ENCODE data around the gene YY1AP1. TPM values are rescaled to one million over a fixed set of nuclear protein-coding genes. Genes with fewer than 3 reads are reported as not detected.
A peak's percentile ranks its signal among the peaks of the same experiment; 100 is the strongest.
"Not testable (repeated sequence)": the region's sequence is repeated elsewhere in the genome, so short reads cannot be mapped to it uniquely, and the experiment has no call there.

The YY1AP1 gene
- total RNA-seq, 3 donors from 2014 or later = 55.8 to 114 (median 56.7) TPM

DNA sequence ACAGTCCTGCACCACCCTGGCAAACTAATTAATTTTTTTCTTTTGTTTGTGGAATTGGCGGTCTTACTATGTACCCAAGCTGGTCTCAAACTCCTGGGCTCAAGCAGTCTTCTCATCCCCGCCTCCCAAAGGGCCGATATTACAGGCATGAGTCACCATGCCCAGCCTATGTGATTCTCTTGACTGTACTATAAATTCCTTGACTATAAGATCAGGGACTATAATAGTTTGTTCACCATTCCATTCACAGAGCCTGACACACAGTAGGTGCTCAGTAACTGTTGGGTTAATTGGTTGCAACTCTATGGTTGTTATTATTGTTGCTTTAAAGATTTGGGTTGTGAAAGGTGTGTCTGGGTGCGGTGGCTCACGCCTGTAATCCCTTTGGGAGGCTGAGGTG is 17.6 kb upstream of the YY1AP1 start:
- DNase-seq = no peak
- ATAC-seq = peak; percentile 83
- intact Hi-C loops (cut with DNase I, micrococcal nuclease) = no loop called here

DNA sequence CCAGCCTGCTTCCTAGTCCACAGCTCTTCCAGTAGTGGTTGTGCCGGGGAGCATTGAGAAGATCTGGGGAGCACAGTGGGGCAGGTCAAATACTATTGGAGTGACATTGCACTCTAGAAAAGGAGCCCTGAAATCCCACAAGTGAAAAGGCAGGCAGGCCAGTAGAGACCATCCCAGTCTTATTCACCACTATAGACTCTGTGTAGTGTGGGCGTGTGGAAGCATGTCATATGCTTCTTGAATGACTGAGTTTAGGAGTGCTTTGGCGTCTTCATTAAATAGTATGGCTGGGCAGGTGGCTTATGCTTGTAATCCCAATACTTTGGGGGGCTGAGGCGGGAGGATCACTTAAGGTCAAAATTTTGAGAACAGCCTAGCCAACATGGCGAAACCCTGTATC is 15.8 kb upstream of the YY1AP1 start:
- H3K4me1 ChIP-seq (ENCODE audit: low read depth); H3K4me3 ChIP-seq; H3K9me3 ChIP-seq; DNase-seq; intact Hi-C loops (cut with DNase I, micrococcal nuclease); H3K36me3 ChIP-seq (ENCODE audit: low read depth); ATAC-seq: not testable (repeated sequence)

More for the DNA sequence above, 17.6 kb upstream of the YY1AP1 start:
- H3K9me3 ChIP-seq = no peaks in the 10 kb centered on the region
- H3K36me3 ChIP-seq (ENCODE audit: low read depth) = no peaks in the 10 kb centered on the region
- peaks cover 3% of the 10 kb centered on the region for H3K4me1 ChIP-seq (ENCODE audit: low read depth)
- no peak for TF ChIP-seq CTCF (IDR thresholded peaks at IDR 0.05)
- no peak overlapping the region for H3K4me3 ChIP-seq

DNA sequence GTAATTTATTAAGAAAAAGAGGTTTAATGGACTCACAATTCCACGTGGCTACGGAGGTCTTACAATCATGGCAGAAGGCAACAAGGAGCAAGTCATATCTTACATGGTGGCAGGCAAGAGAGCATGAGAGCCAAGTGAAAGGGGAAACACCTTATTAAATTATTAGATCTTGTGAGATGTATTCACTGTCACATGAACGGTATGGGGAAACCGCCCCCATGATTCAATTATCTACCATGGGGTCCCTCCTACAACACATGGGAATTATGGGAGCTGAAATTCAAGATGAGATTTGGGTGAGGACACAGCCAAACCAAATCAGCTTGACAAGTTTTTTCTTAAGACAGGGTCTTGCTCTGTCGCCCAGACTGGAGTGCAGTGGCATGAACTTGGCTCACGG is 14.6 kb upstream of the YY1AP1 start:
- H3K36me3 ChIP-seq (ENCODE audit: low read depth) = no peaks in the 10 kb centered on the region
- DNase-seq (no peak), ATAC-seq (no peak)
- H3K4me1 ChIP-seq (ENCODE audit: low read depth) = peaks cover 3% of the 10 kb centered on the region
- intact Hi-C loops (cut with DNase I, micrococcal nuclease) = no loop called here
- TF ChIP-seq CTCF (IDR thresholded peaks at IDR 0.05) = no peak
- H3K4me3 ChIP-seq = no peak overlapping the region
- H3K9me3 ChIP-seq = no peaks in the 10 kb centered on the region

GRCh38 chr1:155701675-155702074 is 13.1 kb upstream of the YY1AP1 start:
- ATAC-seq; H3K36me3 ChIP-seq (ENCODE audit: low read depth); intact Hi-C loops (cut with DNase I, micrococcal nuclease); DNase-seq; H3K4me3 ChIP-seq; H3K4me1 ChIP-seq (ENCODE audit: low read depth); H3K9me3 ChIP-seq: not testable (repeated sequence)

GRCh38 chr1:155699062-155699461 is 10.5 kb upstream of the YY1AP1 start:
- H3K4me1 ChIP-seq (ENCODE audit: low read depth); H3K9me3 ChIP-seq; H3K4me3 ChIP-seq; intact Hi-C loops (cut with DNase I, micrococcal nuclease); DNase-seq; H3K36me3 ChIP-seq (ENCODE audit: low read depth); ATAC-seq: not testable (repeated sequence)

- Histone ChIP-seq H3K9me3 (no peaks in the 10 kb centered on the region), H3K4me1 (ENCODE audit: low read depth) (no peaks in the 10 kb centered on the region), H3K36me3 (ENCODE audit: low read depth) (no peaks in the 10 kb centered on the region), H3K4me3 (no peak overlapping the region)
- TF ChIP-seq CTCF (IDR thresholded peaks at IDR 0.05) = no peak
- ATAC-seq (no peak), DNase-seq (no peak)
- intact Hi-C loops (cut with DNase I, micrococcal nuclease) = no loop called here
Observed at GRCh38 chr1:155698382-155699038, 9.9 kb upstream of the YY1AP1 start.

DNA sequence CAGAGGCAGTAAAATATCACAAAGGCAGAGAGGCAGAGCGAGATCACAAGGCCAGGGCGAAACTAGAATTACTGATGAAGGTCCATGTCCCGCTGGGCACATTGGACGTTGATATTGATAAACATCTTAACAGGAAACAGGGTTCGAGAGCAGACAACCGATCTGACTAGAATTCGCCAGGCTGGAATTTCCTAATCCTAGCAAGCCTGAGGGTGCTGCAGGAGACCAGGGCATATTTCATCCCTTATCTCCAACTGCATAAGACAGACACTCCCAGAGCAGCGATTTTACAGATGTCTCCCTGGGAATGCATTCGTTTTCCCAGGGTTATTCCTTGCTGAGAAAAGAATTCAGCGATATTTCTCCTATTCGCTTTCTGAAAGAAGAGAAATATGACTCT is 9.0 kb upstream of the YY1AP1 start:
- intact Hi-C loops (cut with DNase I, micrococcal nuclease); DNase-seq; H3K4me1 ChIP-seq (ENCODE audit: low read depth); H3K4me3 ChIP-seq; ATAC-seq; H3K36me3 ChIP-seq (ENCODE audit: low read depth); H3K9me3 ChIP-seq: not testable (repeated sequence)

DNA sequence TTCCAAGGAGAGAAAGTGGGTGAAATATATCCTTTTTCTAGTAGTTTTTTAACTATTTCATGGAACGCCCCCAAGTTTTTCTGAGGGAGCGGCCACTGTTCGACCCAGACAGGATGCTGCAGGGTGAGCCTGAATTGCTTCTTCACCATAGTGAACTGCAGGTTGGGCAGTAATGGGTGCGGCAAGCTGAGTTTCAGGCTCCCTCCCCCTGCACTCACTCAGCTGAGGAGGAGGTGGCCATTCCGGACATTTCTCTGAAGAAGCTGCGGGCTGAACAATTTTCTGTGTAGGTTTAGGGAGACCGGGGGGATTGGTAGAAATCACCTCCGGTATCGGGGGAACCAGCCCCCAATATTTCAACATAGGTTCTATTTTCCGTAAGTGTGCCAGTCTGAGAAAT is 8.5 kb upstream of the YY1AP1 start:
- DNase-seq (no peak), ATAC-seq (no peak)
- intact Hi-C loops (cut with DNase I, micrococcal nuclease) = no loop called here
- Histone ChIP-seq H3K36me3 (ENCODE audit: low read depth) (no peaks in the 10 kb centered on the region), H3K9me3 (peaks cover 4% of the 10 kb centered on the region), H3K4me3 (no peak overlapping the region), H3K4me1 (ENCODE audit: low read depth) (no peaks in the 10 kb centered on the region)
- no peak for TF ChIP-seq CTCF (IDR thresholded peaks at IDR 0.05)

Measured in mucosa of descending colon (tissue), 3 donors.